ENCODE results near the gene FCHSD2.

- TF ChIP-seq MIXL1 (CRISPR knock-in tag; IDR thresholded peaks at IDR 0.05) (no peak), ESRRA (CRISPR knock-in tag; IDR thresholded peaks at IDR 0.05; ENCODE audit: low read depth) (no peak), CTCF (CRISPR knock-in tag; IDR thresholded peaks at IDR 0.05) (no peak), ZNF704 (CRISPR knock-in tag; IDR thresholded peaks at IDR 0.05; ENCODE audit: borderline replicate concordance) (no peak), POLR2A (IDR thresholded peaks at IDR 0.05; ENCODE audit: insufficient read depth in 1 of 2, low read depth in 2 of 2, low read length in 2 of 2) (no peak), TBP (CRISPR knock-in tag; IDR thresholded peaks at IDR 0.05) (no peak), TCF12 (IDR thresholded peaks at IDR 0.05) (no peak), TCF12 (CRISPR knock-in tag; IDR thresholded peaks at IDR 0.05) (no peak), MNT (IDR thresholded peaks at IDR 0.05) (no peak)
These were observed 123.3 kb downstream of the FCHSD2 start for GRCh38 chr11:73018856-73019255.
